ENCODE measurements around the gene PFKFB3. TPM values are rescaled to one million over a fixed set of nuclear protein-coding genes. Genes with fewer than 3 reads are reported as not detected.

Gene PFKFB3
- total and polyA plus RNA-seq, 7 donors, result 10.2 to 33.2 (median 28.0) TPM

DNA sequence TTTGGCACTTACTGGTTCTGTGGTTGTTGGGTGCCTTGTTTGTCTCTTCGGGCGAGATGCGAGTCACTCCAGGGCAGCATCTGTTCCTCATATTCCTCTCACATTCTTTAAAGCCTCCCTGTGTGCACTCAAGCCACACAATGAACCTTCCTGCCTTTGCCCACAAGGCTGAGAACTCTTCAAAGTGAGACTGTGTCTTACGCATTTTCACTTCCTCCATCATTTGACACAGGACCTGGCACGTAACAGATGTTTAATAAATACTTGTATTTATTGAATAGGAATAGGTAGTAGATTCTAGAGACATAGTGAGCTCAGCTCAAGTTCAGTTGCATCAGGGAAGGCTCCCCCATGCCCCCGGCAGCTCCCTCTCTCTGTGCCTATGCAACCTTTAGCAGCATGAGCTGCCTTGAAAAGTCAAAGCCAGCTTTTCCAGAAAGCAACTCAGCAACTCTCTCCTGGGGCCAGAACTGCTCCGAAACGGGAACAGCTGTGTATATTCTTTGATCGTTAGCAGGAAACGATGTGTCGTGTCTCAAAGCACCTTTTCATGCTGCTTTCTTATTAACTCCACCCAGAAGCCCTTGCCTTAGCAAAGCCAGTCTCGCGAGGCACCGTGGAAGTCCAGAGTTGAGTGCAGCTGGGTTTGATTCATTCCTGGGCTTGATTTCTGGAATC lies 97.5 kb downstream of the PFKFB3 start:
- no peaks in the 10 kb centered on the region for H3K36me3 ChIP-seq
- peaks cover 0 to 15% (median 9%) of the 10 kb centered on the region in 4 donors for H3K4me1 ChIP-seq
- peak overlapping the region in 1 of 4 donors; percentile 32 for H3K27ac ChIP-seq
- intact Hi-C loops (cut with DNase I), result no loop called here
- DNase-seq, result no peak
- TF ChIP-seq POLR2AphosphoS5 (IDR thresholded peaks at IDR 0.05) (peak in 1 of 4 donors; percentile 26), CTCF (IDR thresholded peaks at IDR 0.05) (no peak)
- H3K4me3 ChIP-seq, result no peak overlapping the region
- WGBS, 2 donors, result 44 to 81% methylated on average over 14 of the region's 14 CpGs
- no peaks in the 10 kb centered on the region for H3K27me3 ChIP-seq
- no peaks in the 10 kb centered on the region for H3K9me3 ChIP-seq

DNA sequence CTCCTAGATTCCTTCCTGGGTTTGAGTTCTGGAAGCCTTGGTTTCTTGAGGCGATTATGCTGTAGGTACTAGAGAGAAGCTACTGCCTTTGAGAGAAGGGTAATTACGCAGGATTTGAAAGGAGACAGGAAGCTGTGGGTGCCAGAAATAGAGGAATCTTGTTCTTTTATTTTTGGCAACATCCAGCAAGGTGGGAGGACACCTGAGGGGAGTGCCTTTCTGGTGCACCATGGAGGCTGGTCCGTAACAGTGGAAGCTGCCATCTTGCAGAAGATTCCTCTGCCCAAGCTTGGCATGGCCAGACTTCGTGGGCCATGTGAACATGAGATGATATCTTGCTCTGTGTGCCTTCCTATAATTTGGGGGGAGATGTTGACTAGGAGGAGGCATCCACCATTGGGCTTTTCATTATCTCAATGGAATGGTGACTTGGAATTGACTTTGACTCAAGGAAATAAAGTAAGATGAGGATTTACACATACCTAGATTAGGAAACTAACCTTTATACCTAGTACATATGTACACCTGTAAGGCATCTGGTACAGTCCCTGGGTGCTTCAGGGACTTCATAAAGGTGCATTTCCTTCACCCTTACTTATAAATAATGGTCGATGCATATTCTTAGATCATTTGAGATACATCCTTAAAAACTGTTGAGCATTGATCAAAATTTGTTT lies 98.2 kb downstream of the PFKFB3 start:
- WGBS, 2 donors, result 86 to 91% methylated on average over 5 of the region's 5 CpGs
- no peak for TF ChIP-seq POLR2AphosphoS5 (IDR thresholded peaks at IDR 0.05)
- TF ChIP-seq CTCF (IDR thresholded peaks at IDR 0.05), result no peak
- no peak for TF ChIP-seq POLR2A (IDR thresholded peaks at IDR 0.05)
- no peak for TF ChIP-seq EP300 (IDR thresholded peaks at IDR 0.05)
- intact Hi-C loops (cut with DNase I), result no loop called here
- Histone ChIP-seq H3K27ac (peak overlapping the region in 1 of 4 donors; percentile 32), H3K9me3 (no peaks in the 10 kb centered on the region), H3K36me3 (no peaks in the 10 kb centered on the region), H3K27me3 (no peaks in the 10 kb centered on the region), H3K4me3 (no peak overlapping the region), H3K4me1 (peaks cover 0 to 15% (median 9%) of the 10 kb centered on the region in 4 donors)
- DNase-seq, result no peak

DNA sequence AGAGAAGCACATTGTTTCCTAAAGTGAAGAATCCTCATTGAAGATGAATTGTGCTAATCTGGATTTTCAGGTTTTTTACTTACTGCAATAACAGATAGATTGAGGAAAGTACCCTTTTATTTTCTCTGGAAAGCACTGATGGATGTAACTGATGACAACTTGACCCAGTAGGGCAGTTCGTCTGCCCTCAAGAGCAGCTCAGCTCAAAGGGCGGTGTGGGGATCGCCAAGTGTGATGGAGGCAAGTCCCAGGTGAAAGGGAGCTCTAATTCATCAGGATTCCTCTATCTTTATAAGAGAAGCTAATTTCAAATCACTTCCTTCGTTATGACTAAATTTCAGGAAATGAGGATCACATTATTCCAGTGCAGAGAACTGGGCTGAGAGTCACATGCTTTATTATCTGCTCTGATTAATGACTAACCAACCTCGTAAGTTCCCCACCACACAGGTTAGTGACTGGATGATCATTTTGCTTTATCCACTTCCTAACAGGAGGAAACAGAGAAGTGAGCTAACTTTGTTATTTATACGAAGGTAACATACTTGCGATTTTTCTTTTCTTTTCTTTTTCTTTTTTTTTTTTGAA lies 98.8 kb downstream of the PFKFB3 start:
- TF ChIP-seq POLR2A (IDR thresholded peaks at IDR 0.05) (no peak), EP300 (IDR thresholded peaks at IDR 0.05) (no peak), POLR2AphosphoS5 (IDR thresholded peaks at IDR 0.05) (no peak)
- Histone ChIP-seq H3K27ac (no peak overlapping the region), H3K36me3 (no peaks in the 10 kb centered on the region), H3K4me3 (no peak overlapping the region), H3K27me3 (no peaks in the 10 kb centered on the region), H3K4me1 (peaks cover 0 to 15% (median 9%) of the 10 kb centered on the region in 4 donors), H3K9me3 (no peaks in the 10 kb centered on the region)
- no peak for DNase-seq
- intact Hi-C loops (cut with DNase I), result no loop called here
- 39 to 70% methylated on average over 7 of the region's 7 CpGs for WGBS, 2 donors

Small RNAs within 50 kb of the gene (small RNA-seq; reads per million reads assigned to genes)
- 0 reads per million in 3 donors for gene RF00019

Other genes with a start within 250 kb of the PFKFB3 start
- gene IL15RA, start 225.4 kb upstream of the PFKFB3 start, total RNA-seq, result 10 to 100 TPM; 11.0 to 16.4 (median 13.9) TPM
- 10 to 100 TPM in 2 of 3 donors, 1 to 10 TPM in 1; 5.5 to 23.7 (median 16.8) TPM for gene IL15RA, start 225.4 kb upstream of the PFKFB3 start, polyA plus RNA-seq
- 1 to 10 TPM in 2 of 4 donors, under 1 TPM in 1, not detected in 1; 0.99 to 9.0 (median 2.5) TPM for gene IL2RA, start 140.6 kb upstream of the PFKFB3 start, total RNA-seq
- 10 to 100 TPM in 1 of 3 donors, 1 to 10 TPM in 1, under 1 TPM in 1; 0.60 to 14.0 (median 6.9) TPM for gene IL2RA, start 140.6 kb upstream of the PFKFB3 start, polyA plus RNA-seq
- gene RBM17, start 113.9 kb upstream of the PFKFB3 start, total RNA-seq, result 10 to 100 TPM; 50.8 to 63.1 (median 54.8) TPM
- gene RBM17, start 113.9 kb upstream of the PFKFB3 start, polyA plus RNA-seq, result 10 to 100 TPM; 32.8 to 74.2 (median 40.2) TPM

All from sigmoid colon (tissue), 7 donors.